ENCODE measurements around the gene NXPE3.

The NXPE3 gene

DNA sequence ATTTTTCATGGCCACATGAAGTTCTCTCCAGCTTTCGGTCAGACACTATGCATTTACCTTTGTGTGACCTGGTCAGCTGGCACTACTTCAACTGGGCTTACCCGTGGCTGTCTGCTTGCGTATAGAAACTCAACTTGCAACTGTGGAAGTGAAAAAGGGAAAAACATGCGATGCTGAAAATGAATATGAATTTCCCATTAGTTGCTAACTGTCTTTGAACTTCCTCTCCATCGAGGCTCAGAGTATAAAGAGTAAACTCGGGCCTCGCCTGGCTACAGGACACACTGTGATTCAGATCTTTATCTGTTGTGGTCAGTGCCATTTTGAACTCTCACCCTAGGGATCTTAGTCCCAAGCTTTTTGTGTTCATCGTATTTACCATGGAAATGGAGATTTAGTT, 97.1 kb downstream of the NXPE3 start:
- no peak overlapping the region for H3K4me3 ChIP-seq (ENCODE audit: low read length)
- no peak overlapping the region for H3K4me2 ChIP-seq (ENCODE audit: low read depth, low read length)
- no peaks in the 10 kb centered on the region for H3K9me2 ChIP-seq (replicated peaks; ENCODE audit: insufficient read depth, low read length)
- no peak overlapping the region for H3K27ac ChIP-seq (ENCODE audit: low read length)
- DNase-seq: no peak
- no peaks in the 10 kb centered on the region for H3K27me3 ChIP-seq (replicated peaks; ENCODE audit: insufficient read depth, low read length)
- H3F3A ChIP-seq (ENCODE audit: insufficient read depth, low read length): no peaks in the 10 kb centered on the region
- no peaks in the 10 kb centered on the region for H3K36me3 ChIP-seq (replicated peaks; ENCODE audit: insufficient read depth, low read length)
- no peak for TF ChIP-seq EZH2phosphoT487 (IDR thresholded peaks at IDR 0.05; ENCODE audit: low read length)
- TF ChIP-seq, protein P1, sequence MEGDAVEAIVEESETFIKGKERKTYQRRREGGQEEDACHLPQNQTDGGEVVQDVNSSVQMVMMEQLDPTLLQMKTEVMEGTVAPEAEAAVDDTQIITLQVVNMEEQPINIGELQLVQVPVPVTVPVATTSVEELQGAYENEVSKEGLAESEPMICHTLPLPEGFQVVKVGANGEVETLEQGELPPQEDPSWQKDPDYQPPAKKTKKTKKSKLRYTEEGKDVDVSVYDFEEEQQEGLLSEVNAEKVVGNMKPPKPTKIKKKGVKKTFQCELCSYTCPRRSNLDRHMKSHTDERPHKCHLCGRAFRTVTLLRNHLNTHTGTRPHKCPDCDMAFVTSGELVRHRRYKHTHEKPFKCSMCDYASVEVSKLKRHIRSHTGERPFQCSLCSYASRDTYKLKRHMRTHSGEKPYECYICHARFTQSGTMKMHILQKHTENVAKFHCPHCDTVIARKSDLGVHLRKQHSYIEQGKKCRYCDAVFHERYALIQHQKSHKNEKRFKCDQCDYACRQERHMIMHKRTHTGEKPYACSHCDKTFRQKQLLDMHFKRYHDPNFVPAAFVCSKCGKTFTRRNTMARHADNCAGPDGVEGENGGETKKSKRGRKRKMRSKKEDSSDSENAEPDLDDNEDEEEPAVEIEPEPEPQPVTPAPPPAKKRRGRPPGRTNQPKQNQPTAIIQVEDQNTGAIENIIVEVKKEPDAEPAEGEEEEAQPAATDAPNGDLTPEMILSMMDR (IDR thresholded peaks at IDR 0.05; ENCODE audit: low read length): no peak
- no peaks in the 10 kb centered on the region for H3K79me2 ChIP-seq (ENCODE audit: low read length)
- H2AFZ ChIP-seq (ENCODE audit: low read length): no peak overlapping the region
- no peaks in the 10 kb centered on the region for H3K4me1 ChIP-seq (ENCODE audit: low read length)
- no peak overlapping the region for H3K9ac ChIP-seq (ENCODE audit: low read length)
- no peaks in the 10 kb centered on the region for H4K20me1 ChIP-seq (ENCODE audit: insufficient read depth, low read length)
- H3K9me3 ChIP-seq (replicated peaks; ENCODE audit: insufficient read depth, low read length): no peaks in the 10 kb centered on the region
